ENCODE data around the gene SNRPD3. TPM values are rescaled to one million over a fixed set of nuclear protein-coding genes. Genes with fewer than 3 reads are reported as not detected.

The SNRPD3 gene
- polyA plus RNA-seq, 1 of the 3 experiments (the other 2 are of a cell fraction) = 177 TPM

- TF ChIP-seq IRF3 (IDR thresholded peaks at IDR 0.05; ENCODE audit: low read depth, low read length) (no peak), MEF2A (IDR thresholded peaks at IDR 0.05; ENCODE audit: borderline replicate concordance, low read depth) (no peak), RFX5 (IDR thresholded peaks at IDR 0.05; ENCODE audit: low read length) (no peak), GABPA (IDR thresholded peaks at IDR 0.05; ENCODE audit: low read depth) (no peak)
Measured at GRCh38 chr22:24517446-24517845, 38.4 kb upstream of the SNRPD3 start (continued).

GRCh38 chr22:24518228-24518627 is 37.6 kb upstream of the SNRPD3 start:
- 85% methylated on average over 3 of the region's 3 CpGs for WGBS (ENCODE audit: low lambda C conversion rate)
- H3K4me1 ChIP-seq (ENCODE audit: control insufficient read depth in 1 of 2, insufficient read depth in 2 of 2, low read depth in 1 of 2, low read length in 1 of 2) = peaks cover 13 to 30% of the 10 kb centered on the region in 2 experiments; a peak in 3 of 4 replicates
- peaks cover 12% of the 10 kb centered on the region for H3F3A ChIP-seq (replicated peaks; ENCODE audit: insufficient read depth)
- no peak overlapping the region for H3K9ac ChIP-seq
- no peaks in the 10 kb centered on the region for H3K79me2 ChIP-seq (ENCODE audit: insufficient read depth)
- no peaks in the 10 kb centered on the region for H3K36me3 ChIP-seq (replicated peaks in 1 of 2; ENCODE audit: control insufficient read depth in 1 of 2, insufficient read depth in 2 of 2, low read length in 1 of 2)
- TF ChIP-seq FOXJ3 (CRISPR knock-in tag; IDR thresholded peaks at IDR 0.05) = no peak
- H4K20me1 ChIP-seq (ENCODE audit: insufficient read depth) = no peaks in the 10 kb centered on the region
- no peaks in the 10 kb centered on the region for H3K9me2 ChIP-seq
- POLR2A ChIA-PET = no interaction called here
- no peaks in the 10 kb centered on the region for H3K27me3 ChIP-seq (ENCODE audit: insufficient read depth)
- no peaks in the 10 kb centered on the region for H3K9me3 ChIP-seq
- H3K4me2 ChIP-seq = no peak overlapping the region
- no peak for DNase-seq
- no peak overlapping the region for H3K27ac ChIP-seq (ENCODE audit: low read depth in 2 of 2, low read length in 1 of 2)
- H3K4me3 ChIP-seq (ENCODE audit: low read depth in 2 of 2, low read length in 1 of 2) = no peak overlapping the region
- CTCF ChIA-PET = interaction anchor here (1.0 to 1.2 kb wide), 3 partner anchors 12 to 31 kb away, joined by 3 to 6 read pairs (median 5); no protein-coding TSS in a partner anchor
- H2AFZ ChIP-seq (ENCODE audit: low read depth) = no peak overlapping the region

GRCh38 chr22:24518771-24519485 is 36.9 kb upstream of the SNRPD3 start:
- peaks cover 12% of the 10 kb centered on the region for H3F3A ChIP-seq (replicated peaks; ENCODE audit: insufficient read depth)
- no peak overlapping the region for H3K4me2 ChIP-seq
- H3K4me1 ChIP-seq (ENCODE audit: control insufficient read depth in 1 of 2, insufficient read depth in 2 of 2, low read depth in 1 of 2, low read length in 1 of 2) = peaks cover 18 to 37% of the 10 kb centered on the region in 2 experiments; a peak in 3 of 4 replicates
- no peak overlapping the region for H3K4me3 ChIP-seq (ENCODE audit: low read depth in 2 of 2, low read length in 1 of 2)
- no peaks in the 10 kb centered on the region for H3K9me3 ChIP-seq
- no peak overlapping the region for H2AFZ ChIP-seq (ENCODE audit: low read depth)
- no peaks in the 10 kb centered on the region for H4K20me1 ChIP-seq (ENCODE audit: insufficient read depth)
- DNase-seq = no peak
- H3K9ac ChIP-seq = no peak overlapping the region
- no peaks in the 10 kb centered on the region for H3K36me3 ChIP-seq (replicated peaks in 1 of 2; ENCODE audit: control insufficient read depth in 1 of 2, insufficient read depth in 2 of 2, low read length in 1 of 2)
- no peaks in the 10 kb centered on the region for H3K27me3 ChIP-seq (ENCODE audit: insufficient read depth)
- 85% methylated on average over 9 of the region's 9 CpGs for WGBS (ENCODE audit: low lambda C conversion rate)
- no peak overlapping the region for H3K27ac ChIP-seq (ENCODE audit: low read depth in 2 of 2, low read length in 1 of 2)
- no peaks in the 10 kb centered on the region for H3K9me2 ChIP-seq
- ChIA-PET CTCF (interaction anchor here (0.6 to 1.1 kb wide), 4 partner anchors 16 to 284 kb away, joined by 3 to 6 read pairs (median 3); no protein-coding TSS in a partner anchor), POLR2A (no interaction called here)
- TF ChIP-seq IRF3 (IDR thresholded peaks at IDR 0.05; ENCODE audit: low read depth, low read length) (no peak), TCF12 (IDR thresholded peaks at IDR 0.05) (no peak), NRF1 (IDR thresholded peaks at IDR 0.05; ENCODE audit: low read depth, low read length) (no peak), SMC3 (IDR thresholded peaks at IDR 0.05; ENCODE audit: low read depth, low read length) (no peak), MXI1 (IDR thresholded peaks at IDR 0.05; ENCODE audit: low read depth, low read length) (no peak), NFIC (IDR thresholded peaks at IDR 0.05; ENCODE audit: borderline replicate concordance) (no peak), TAF1 (IDR thresholded peaks at IDR 0.05; ENCODE audit: borderline replicate concordance, low read depth, low read length) (no peak), FOXJ3 (CRISPR knock-in tag; IDR thresholded peaks at IDR 0.05) (no peak), TEAD4 (IDR thresholded peaks at IDR 0.05; ENCODE audit: borderline replicate concordance, insufficient read depth) (no peak)
- TF ChIP-seq, protein P1, sequence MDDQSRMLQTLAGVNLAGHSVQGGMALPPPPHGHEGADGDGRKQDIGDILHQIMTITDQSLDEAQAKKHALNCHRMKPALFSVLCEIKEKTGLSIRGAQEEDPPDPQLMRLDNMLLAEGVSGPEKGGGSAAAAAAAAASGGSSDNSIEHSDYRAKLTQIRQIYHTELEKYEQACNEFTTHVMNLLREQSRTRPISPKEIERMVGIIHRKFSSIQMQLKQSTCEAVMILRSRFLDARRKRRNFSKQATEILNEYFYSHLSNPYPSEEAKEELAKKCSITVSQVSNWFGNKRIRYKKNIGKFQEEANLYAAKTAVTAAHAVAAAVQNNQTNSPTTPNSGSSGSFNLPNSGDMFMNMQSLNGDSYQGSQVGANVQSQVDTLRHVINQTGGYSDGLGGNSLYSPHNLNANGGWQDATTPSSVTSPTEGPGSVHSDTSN (IDR thresholded peaks at IDR 0.05) = no peak
- TF ChIP-seq, protein P2, sequence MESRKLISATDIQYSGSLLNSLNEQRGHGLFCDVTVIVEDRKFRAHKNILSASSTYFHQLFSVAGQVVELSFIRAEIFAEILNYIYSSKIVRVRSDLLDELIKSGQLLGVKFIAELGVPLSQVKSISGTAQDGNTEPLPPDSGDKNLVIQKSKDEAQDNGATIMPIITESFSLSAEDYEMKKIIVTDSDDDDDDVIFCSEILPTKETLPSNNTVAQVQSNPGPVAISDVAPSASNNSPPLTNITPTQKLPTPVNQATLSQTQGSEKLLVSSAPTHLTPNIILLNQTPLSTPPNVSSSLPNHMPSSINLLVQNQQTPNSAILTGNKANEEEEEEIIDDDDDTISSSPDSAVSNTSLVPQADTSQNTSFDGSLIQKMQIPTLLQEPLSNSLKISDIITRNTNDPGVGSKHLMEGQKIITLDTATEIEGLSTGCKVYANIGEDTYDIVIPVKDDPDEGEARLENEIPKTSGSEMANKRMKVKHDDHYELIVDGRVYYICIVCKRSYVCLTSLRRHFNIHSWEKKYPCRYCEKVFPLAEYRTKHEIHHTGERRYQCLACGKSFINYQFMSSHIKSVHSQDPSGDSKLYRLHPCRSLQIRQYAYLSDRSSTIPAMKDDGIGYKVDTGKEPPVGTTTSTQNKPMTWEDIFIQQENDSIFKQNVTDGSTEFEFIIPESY (IDR thresholded peaks at IDR 0.05; ENCODE audit: borderline replicate concordance, low read depth) = no peak
- TF ChIP-seq, protein P3, sequence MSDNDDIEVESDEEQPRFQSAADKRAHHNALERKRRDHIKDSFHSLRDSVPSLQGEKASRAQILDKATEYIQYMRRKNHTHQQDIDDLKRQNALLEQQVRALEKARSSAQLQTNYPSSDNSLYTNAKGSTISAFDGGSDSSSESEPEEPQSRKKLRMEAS (IDR thresholded peaks at IDR 0.05; ENCODE audit: low read depth) = no peak
- no peaks in the 10 kb centered on the region for H3K79me2 ChIP-seq (ENCODE audit: insufficient read depth)
